Liver (tissue), 9 donors: ENCODE measurements around the gene SPACDR. TPM values are rescaled to one million over a fixed set of nuclear protein-coding genes. Genes with fewer than 3 reads are reported as not detected.

Experiments
- DNase-seq: peaks from one replicate; pipeline ENCODE4 v3.0.0-alpha.2; 2017; ENCODE audit warnings: low spot score
- H3K27ac ChIP-seq, 2 donors: one replicate each; pipeline ENCODE4 v1.7.0; 2013; ENCODE audit warnings: inconsistent platforms in 2 of 2, low read length in 2 of 2, control low read depth in 1 of 2, low read depth in 1 of 2, mild to moderate bottlenecking in 1 of 2
- H3K27me3 ChIP-seq, 4 donors: one replicate each; pipeline versions ENCODE4 v1.6.1 to v1.7.0; 2013; ENCODE audit warnings: low read length in 3 of 4, inconsistent platforms in 1 of 4, mild to moderate bottlenecking in 1 of 4, moderate library complexity in 1 of 4; ENCODE audit not compliant: control insufficient read depth in 4 of 4, insufficient read depth in 4 of 4
- H3K36me3 ChIP-seq, 4 donors: one replicate each; pipeline versions ENCODE4 v1.6.1 to v1.7.0; 2013; ENCODE audit warnings: low read length in 3 of 4, mild to moderate bottlenecking in 3 of 4, low read depth in 1 of 4, moderate library complexity in 1 of 4; ENCODE audit not compliant: control insufficient read depth in 4 of 4, insufficient read depth in 3 of 4
- H3K4me1 ChIP-seq, 4 donors: one replicate each; pipeline versions ENCODE4 v1.6.1 to v1.7.0; 2013; ENCODE audit warnings: low read length in 3 of 4, mild to moderate bottlenecking in 3 of 4, moderate library complexity in 1 of 4; ENCODE audit not compliant: control insufficient read depth in 4 of 4, insufficient read depth in 4 of 4
- H3K4me3 ChIP-seq, 3 donors: one replicate each; pipeline versions ENCODE4 v1.6.1 to v1.7.0; 2013; ENCODE audit warnings: low read length in 3 of 3, control low read depth in 1 of 3, low read depth in 1 of 3, mild to moderate bottlenecking in 1 of 3
- H3K9ac ChIP-seq, 2 donors: one replicate each; pipeline ENCODE4 v1.7.0; 2013; ENCODE audit warnings: low read length in 2 of 2, mild to moderate bottlenecking in 2 of 2, moderate library complexity in 2 of 2, control low read depth in 1 of 2, low read depth in 1 of 2
- H3K9me3 ChIP-seq, 4 donors: one replicate each; pipeline versions ENCODE4 v1.6.1 to v1.7.0; 2013; ENCODE audit warnings: low read length in 3 of 4; ENCODE audit not compliant: control insufficient read depth in 4 of 4
- EGR1 ChIP-seq, 2 donors: IDR thresholded peaks; 2 replicates each; pipeline ENCODE4 v1.6.1; 2016 to 2018; ENCODE audit warnings: antibody characterized with exemption in 2 of 2, low read depth in 2 of 2
- FOXA1 ChIP-seq: IDR thresholded peaks from 2 replicates; pipeline ENCODE4 v1.6.1; 2016; ENCODE audit warnings: antibody characterized with exemption
- FOXA2 ChIP-seq: IDR thresholded peaks from 2 replicates; pipeline ENCODE4 v1.6.1; 2016; ENCODE audit warnings: antibody characterized with exemption
- GABPA ChIP-seq, 2 donors: IDR thresholded peaks in 1 of 2; conservative IDR thresholded peaks in 1 of 2; 2 replicates each; pipeline ENCODE4 v1.6.1; 2016; ENCODE audit warnings: antibody characterized with exemption in 2 of 2, mild to moderate bottlenecking in 1 of 2, moderate library complexity in 1 of 2
- HNF4A ChIP-seq, 2 donors: conservative IDR thresholded peaks; 2 replicates each; pipeline ENCODE4 v1.6.1; 2016; ENCODE audit warnings: antibody characterized with exemption in 2 of 2, mild to moderate bottlenecking in 2 of 2
- HNF4G ChIP-seq: IDR thresholded peaks from 2 replicates; pipeline ENCODE4 v1.6.1; 2016; ENCODE audit warnings: antibody characterized with exemption
- JUND ChIP-seq, 2 donors: IDR thresholded peaks; 2 replicates each; pipeline ENCODE4 v1.6.1; 2016; ENCODE audit warnings: antibody characterized with exemption in 2 of 2
- NR2F2 ChIP-seq: IDR thresholded peaks from 2 replicates; pipeline ENCODE4 v1.6.1; 2016; ENCODE audit warnings: antibody characterized with exemption
- RAD21 ChIP-seq, 2 donors: IDR thresholded peaks; 2 replicates each; pipeline ENCODE4 v1.6.1; 2016; ENCODE audit warnings: antibody characterized with exemption in 2 of 2, mild to moderate bottlenecking in 2 of 2
- RXRA ChIP-seq, 2 donors: IDR thresholded peaks; 2 replicates each; pipeline ENCODE4 v1.6.1; 2017 to 2018; ENCODE audit warnings: antibody characterized with exemption in 2 of 2, mild to moderate bottlenecking in 1 of 2
- SP1 ChIP-seq: IDR thresholded peaks from 2 replicates; pipeline ENCODE4 v1.6.1; 2018; ENCODE audit warnings: antibody characterized with exemption, mild to moderate bottlenecking
- TAF1 ChIP-seq: conservative IDR thresholded peaks from 2 replicates; pipeline ENCODE4 v1.6.1; 2016; ENCODE audit warnings: antibody characterized with exemption, mild to moderate bottlenecking
- YY1 ChIP-seq: IDR thresholded peaks from 2 replicates; pipeline ENCODE4 v1.6.1; 2016; ENCODE audit warnings: antibody characterized with exemption, mild to moderate bottlenecking
- WGBS: extraction: QIAGEN DNeasy Blood & Tissue Kit; methylation state at CpG from one replicate; pipeline ENCODE4 v1.1.7; 2013; 5-methylcytosine and 5-hydroxymethylcytosine counted together
- polyA plus RNA-seq, 2 donors: library from polyadenylated mRNA; stranded (reverse) in 1 of 2; unstranded in 1 of 2; fragments of 200-250 nt in 1 of 2; fragments of >200 nt in 1 of 2; fragmentation: Nextera tagmentation in 1 of 2; extraction: Ambion mirVana in 1 of 2; gene quantifications; one replicate each; pipeline versions ENCODE4 v1.2.1 to v1.2.3, GENCODE V29; 2013 to 2015
- total RNA-seq, 2 donors: library from RNA; depleted of rRNA; stranded (reverse); fragments of >200 nt; gene quantifications; one replicate each; pipeline ENCODE4 v1.2.3, GENCODE V29; 2014
- TF ChIP-seq, protein P1 (sequence below): IDR thresholded peaks from 2 replicates; pipeline ENCODE4 v1.6.1; 2016; ENCODE audit warnings: antibody characterized with exemption
- TF ChIP-seq, protein P2 (sequence below): IDR thresholded peaks from 2 replicates; pipeline ENCODE4 v1.6.1; 2016; ENCODE audit warnings: antibody characterized with exemption
- TF ChIP-seq, protein P3 (sequence below): IDR thresholded peaks from 2 replicates; pipeline ENCODE4 v1.6.1; 2016; ENCODE audit warnings: antibody characterized with exemption, mild to moderate bottlenecking
- TF ChIP-seq, protein P4 (sequence below): fragments of 150-350 bp; IDR thresholded peaks from 2 replicates; pipeline ENCODE4 v1.5.1; 2017; ENCODE audit warnings: improper control_type of control experiment, low read depth, low read length; ENCODE audit not compliant: missing input control
- TF ChIP-seq, protein P5 (sequence below): IDR thresholded peaks from 2 replicates; pipeline ENCODE4 v1.6.1; 2016; ENCODE audit warnings: antibody characterized with exemption
- donor health status: healthy.
- donor health status: healthy.
- donor health status: healthy.
- donor health status: healthy.
- donor health status: healthy.

Gene SPACDR
- total and polyA plus RNA-seq, 4 donors, result 0.06 to 0.33 (median 0.17) TPM; not detected in 1

DNA sequence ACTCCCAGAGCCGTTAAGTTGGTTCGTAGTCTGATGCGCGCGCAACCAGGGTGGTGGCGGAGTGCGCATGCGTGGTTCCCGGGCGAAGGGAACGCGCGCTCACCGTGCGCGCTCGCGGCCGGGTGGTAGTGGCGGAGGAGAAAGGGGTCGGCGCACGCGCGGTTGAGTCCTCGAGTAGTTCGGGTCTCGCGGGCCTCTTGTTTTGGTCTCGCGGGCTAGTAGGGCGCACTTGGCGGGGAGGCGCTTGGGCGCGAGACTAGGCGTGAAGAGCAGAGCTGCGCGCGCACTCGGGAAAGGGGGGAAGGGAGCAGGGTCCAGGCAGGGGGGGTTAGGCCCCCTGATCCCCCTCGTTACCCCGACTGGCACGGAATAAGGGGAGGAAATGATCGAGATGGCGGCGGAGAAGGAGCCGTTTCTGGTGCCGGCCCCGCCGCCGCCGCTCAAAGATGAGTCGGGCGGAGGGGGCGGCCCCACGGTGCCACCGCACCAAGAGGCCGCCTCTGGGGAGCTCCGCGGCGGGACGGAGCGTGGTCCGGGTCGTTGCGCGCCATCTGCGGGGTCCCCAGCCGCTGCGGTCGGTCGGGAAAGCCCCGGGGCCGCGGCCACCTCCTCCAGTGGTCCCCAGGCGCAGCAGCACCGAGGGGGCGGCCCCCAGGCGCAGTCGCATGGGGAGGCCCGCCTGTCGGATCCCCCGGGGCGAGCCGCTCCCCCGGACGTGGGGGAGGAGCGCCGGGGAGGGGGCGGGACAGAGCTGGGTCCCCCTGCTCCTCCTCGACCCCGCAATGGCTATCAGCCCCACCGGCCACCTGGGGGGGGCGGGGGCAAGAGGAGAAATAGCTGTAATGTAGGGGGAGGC is 34.2 kb downstream of the SPACDR start, which contains the start of gene MEPCE:
MEPCE (plus strand) TSS at position 195 of the 856 bp plus-strand sequence; CDS start at position 383, 188 bp downstream.
- under 1% methylated on average over 95 of the region's 95 CpGs for WGBS
- no peaks in the 10 kb centered on the region for H3K9me3 ChIP-seq
- TF ChIP-seq TAF1 (no peak), RAD21 (IDR thresholded peaks at IDR 0.05) (no peak), FOXA2 (no peak), HNF4A (conservative IDR thresholded peaks at IDR 0.05) (no peak), EGR1 (IDR thresholded peaks at IDR 0.05; ENCODE audit: low read depth in 2 of 2) (no peak), GABPA (IDR thresholded peaks at IDR 0.05 in 1 of 2, conservative IDR thresholded peaks at IDR 0.05 in 1 of 2) (no peak), JUND (IDR thresholded peaks at IDR 0.05) (no peak), RXRA (IDR thresholded peaks at IDR 0.05) (peak in 1 of 2 donors; percentile 3), FOXA1 (no peak), NR2F2 (no peak), YY1 (peak; percentile 47), SP1 (no peak), HNF4G (no peak)
- TF ChIP-seq, protein P1, sequence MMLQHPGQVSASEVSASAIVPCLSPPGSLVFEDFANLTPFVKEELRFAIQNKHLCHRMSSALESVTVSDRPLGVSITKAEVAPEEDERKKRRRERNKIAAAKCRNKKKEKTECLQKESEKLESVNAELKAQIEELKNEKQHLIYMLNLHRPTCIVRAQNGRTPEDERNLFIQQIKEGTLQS, result no peak
- TF ChIP-seq, protein P2, sequence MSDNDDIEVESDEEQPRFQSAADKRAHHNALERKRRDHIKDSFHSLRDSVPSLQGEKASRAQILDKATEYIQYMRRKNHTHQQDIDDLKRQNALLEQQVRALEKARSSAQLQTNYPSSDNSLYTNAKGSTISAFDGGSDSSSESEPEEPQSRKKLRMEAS, result no peak
- TF ChIP-seq, protein P3, sequence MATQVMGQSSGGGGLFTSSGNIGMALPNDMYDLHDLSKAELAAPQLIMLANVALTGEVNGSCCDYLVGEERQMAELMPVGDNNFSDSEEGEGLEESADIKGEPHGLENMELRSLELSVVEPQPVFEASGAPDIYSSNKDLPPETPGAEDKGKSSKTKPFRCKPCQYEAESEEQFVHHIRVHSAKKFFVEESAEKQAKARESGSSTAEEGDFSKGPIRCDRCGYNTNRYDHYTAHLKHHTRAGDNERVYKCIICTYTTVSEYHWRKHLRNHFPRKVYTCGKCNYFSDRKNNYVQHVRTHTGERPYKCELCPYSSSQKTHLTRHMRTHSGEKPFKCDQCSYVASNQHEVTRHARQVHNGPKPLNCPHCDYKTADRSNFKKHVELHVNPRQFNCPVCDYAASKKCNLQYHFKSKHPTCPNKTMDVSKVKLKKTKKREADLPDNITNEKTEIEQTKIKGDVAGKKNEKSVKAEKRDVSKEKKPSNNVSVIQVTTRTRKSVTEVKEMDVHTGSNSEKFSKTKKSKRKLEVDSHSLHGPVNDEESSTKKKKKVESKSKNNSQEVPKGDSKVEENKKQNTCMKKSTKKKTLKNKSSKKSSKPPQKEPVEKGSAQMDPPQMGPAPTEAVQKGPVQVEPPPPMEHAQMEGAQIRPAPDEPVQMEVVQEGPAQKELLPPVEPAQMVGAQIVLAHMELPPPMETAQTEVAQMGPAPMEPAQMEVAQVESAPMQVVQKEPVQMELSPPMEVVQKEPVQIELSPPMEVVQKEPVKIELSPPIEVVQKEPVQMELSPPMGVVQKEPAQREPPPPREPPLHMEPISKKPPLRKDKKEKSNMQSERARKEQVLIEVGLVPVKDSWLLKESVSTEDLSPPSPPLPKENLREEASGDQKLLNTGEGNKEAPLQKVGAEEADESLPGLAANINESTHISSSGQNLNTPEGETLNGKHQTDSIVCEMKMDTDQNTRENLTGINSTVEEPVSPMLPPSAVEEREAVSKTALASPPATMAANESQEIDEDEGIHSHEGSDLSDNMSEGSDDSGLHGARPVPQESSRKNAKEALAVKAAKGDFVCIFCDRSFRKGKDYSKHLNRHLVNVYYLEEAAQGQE, result no peak
- TF ChIP-seq, protein P4, sequence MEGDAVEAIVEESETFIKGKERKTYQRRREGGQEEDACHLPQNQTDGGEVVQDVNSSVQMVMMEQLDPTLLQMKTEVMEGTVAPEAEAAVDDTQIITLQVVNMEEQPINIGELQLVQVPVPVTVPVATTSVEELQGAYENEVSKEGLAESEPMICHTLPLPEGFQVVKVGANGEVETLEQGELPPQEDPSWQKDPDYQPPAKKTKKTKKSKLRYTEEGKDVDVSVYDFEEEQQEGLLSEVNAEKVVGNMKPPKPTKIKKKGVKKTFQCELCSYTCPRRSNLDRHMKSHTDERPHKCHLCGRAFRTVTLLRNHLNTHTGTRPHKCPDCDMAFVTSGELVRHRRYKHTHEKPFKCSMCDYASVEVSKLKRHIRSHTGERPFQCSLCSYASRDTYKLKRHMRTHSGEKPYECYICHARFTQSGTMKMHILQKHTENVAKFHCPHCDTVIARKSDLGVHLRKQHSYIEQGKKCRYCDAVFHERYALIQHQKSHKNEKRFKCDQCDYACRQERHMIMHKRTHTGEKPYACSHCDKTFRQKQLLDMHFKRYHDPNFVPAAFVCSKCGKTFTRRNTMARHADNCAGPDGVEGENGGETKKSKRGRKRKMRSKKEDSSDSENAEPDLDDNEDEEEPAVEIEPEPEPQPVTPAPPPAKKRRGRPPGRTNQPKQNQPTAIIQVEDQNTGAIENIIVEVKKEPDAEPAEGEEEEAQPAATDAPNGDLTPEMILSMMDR, result no peak
- TF ChIP-seq, protein P5, sequence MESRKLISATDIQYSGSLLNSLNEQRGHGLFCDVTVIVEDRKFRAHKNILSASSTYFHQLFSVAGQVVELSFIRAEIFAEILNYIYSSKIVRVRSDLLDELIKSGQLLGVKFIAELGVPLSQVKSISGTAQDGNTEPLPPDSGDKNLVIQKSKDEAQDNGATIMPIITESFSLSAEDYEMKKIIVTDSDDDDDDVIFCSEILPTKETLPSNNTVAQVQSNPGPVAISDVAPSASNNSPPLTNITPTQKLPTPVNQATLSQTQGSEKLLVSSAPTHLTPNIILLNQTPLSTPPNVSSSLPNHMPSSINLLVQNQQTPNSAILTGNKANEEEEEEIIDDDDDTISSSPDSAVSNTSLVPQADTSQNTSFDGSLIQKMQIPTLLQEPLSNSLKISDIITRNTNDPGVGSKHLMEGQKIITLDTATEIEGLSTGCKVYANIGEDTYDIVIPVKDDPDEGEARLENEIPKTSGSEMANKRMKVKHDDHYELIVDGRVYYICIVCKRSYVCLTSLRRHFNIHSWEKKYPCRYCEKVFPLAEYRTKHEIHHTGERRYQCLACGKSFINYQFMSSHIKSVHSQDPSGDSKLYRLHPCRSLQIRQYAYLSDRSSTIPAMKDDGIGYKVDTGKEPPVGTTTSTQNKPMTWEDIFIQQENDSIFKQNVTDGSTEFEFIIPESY, result peak; percentile 96
- peak within 1 kb of the TSS; percentile 74 to 90 (median 87) for H3K4me3 ChIP-seq
- peaks cover 6 to 14% (median 8%) of the 10 kb centered on the region in 4 donors for H3K36me3 ChIP-seq
- H3K9ac ChIP-seq, result peak within 1 kb of the TSS; percentile 93 to 99
- DNase-seq, result peak; percentile 98
- H3K4me1 ChIP-seq, result peaks cover 12 to 32% (median 23%) of the 10 kb centered on the region in 4 donors
- H3K27me3 ChIP-seq, result no peaks in the 10 kb centered on the region
- H3K27ac ChIP-seq, result peak within 1 kb of the TSS; percentile 100
